Measurements from ENCODE around the gene CSMD2. TPM values are rescaled to one million over a fixed set of nuclear protein-coding genes. Genes with fewer than 3 reads are reported as not detected.

Gene CSMD2
- total RNA-seq, 2 experiments from 2014 or later, result not detected

- ATAC-seq (no peak), DNase-seq (no peak)
- ChIA-PET CTCF (interaction anchor here (0.6 to 1.3 kb wide), 2 partner anchors 9 to 656 kb away, joined by 3 to 4 read pairs; no protein-coding TSS in a partner anchor), POLR2A (no interaction called here)
- intact Hi-C loops (cut with DNase I, micrococcal nuclease), result no loop called here
- H3K27ac Mint-ChIP-seq, result no peak overlapping the region
- H3K9me3 Mint-ChIP-seq (ENCODE audit: low read depth), result no peaks in the 10 kb centered on the region
- no peaks in the 10 kb centered on the region for H3K36me3 Mint-ChIP-seq (ENCODE audit: low read depth)
- peaks cover 21% of the 10 kb centered on the region for H3K27me3 Mint-ChIP-seq
- no peak overlapping the region for H3K4me3 Mint-ChIP-seq
- H3K4me1 Mint-ChIP-seq, result no peaks in the 10 kb centered on the region
These were observed 541.2 kb downstream of the CSMD2 start for GRCh38 chr1:33623811-33624210.

GRCh38 chr1:33622757-33623156 is 542.3 kb downstream of the CSMD2 start:
- H3K9me3 Mint-ChIP-seq (ENCODE audit: low read depth), result no peaks in the 10 kb centered on the region
- H3K27ac Mint-ChIP-seq, result no peak overlapping the region
- no peak for ATAC-seq
- POLR2A ChIA-PET, result no interaction called here
- CTCF ChIA-PET, result no interaction called here
- H3K27me3 Mint-ChIP-seq, result peaks cover 23% of the 10 kb centered on the region
- H3K4me3 Mint-ChIP-seq, result no peak overlapping the region
- intact Hi-C loops (cut with DNase I, micrococcal nuclease), result no loop called here
- H3K36me3 Mint-ChIP-seq (ENCODE audit: low read depth), result no peaks in the 10 kb centered on the region
- DNase-seq, result no peak
- no peaks in the 10 kb centered on the region for H3K4me1 Mint-ChIP-seq

GRCh38 chr1:33618636-33619035 is 546.4 kb downstream of the CSMD2 start:
- Mint-ChIP-seq H3K9me3 (ENCODE audit: low read depth) (no peaks in the 10 kb centered on the region), H3K27ac (no peak overlapping the region), H3K4me3 (no peak overlapping the region), H3K27me3 (peaks cover 38% of the 10 kb centered on the region), H3K36me3 (ENCODE audit: low read depth) (no peaks in the 10 kb centered on the region), H3K4me1 (peaks cover 3% of the 10 kb centered on the region)
- CTCF ChIA-PET, result no interaction called here
- intact Hi-C loops (cut with DNase I, micrococcal nuclease), result no loop called here
- ATAC-seq (no peak), DNase-seq (no peak)
- POLR2A ChIA-PET, result no interaction called here

GRCh38 chr1:33617451-33617850 is 547.6 kb downstream of the CSMD2 start:
- peaks cover 3% of the 10 kb centered on the region for H3K4me1 Mint-ChIP-seq
- H3K27ac Mint-ChIP-seq, result no peak overlapping the region
- CTCF ChIA-PET, result no interaction called here
- H3K4me3 Mint-ChIP-seq, result no peak overlapping the region
- ATAC-seq, result no peak
- no peaks in the 10 kb centered on the region for H3K9me3 Mint-ChIP-seq (ENCODE audit: low read depth)
- H3K27me3 Mint-ChIP-seq, result peaks cover 40% of the 10 kb centered on the region
- DNase-seq, result no peak
- POLR2A ChIA-PET, result no interaction called here
- intact Hi-C loops (cut with DNase I, micrococcal nuclease), result no loop called here
- no peaks in the 10 kb centered on the region for H3K36me3 Mint-ChIP-seq (ENCODE audit: low read depth)

GRCh38 chr1:33616780-33617179 is 548.2 kb downstream of the CSMD2 start:
- no peak overlapping the region for H3K27ac Mint-ChIP-seq
- CTCF ChIA-PET, result no interaction called here
- intact Hi-C loops (cut with DNase I, micrococcal nuclease), result no loop called here

GRCh38 chr1:33615546-33615945 is 549.5 kb downstream of the CSMD2 start:
- Mint-ChIP-seq H3K4me1 (peaks cover 3% of the 10 kb centered on the region), H3K27me3 (peaks cover 36% of the 10 kb centered on the region), H3K27ac (no peak overlapping the region), H3K9me3 (ENCODE audit: low read depth) (no peaks in the 10 kb centered on the region), H3K36me3 (ENCODE audit: low read depth) (no peaks in the 10 kb centered on the region), H3K4me3 (no peak overlapping the region)
- no peak for ATAC-seq
- intact Hi-C loops (cut with DNase I, micrococcal nuclease), result no loop called here
- POLR2A ChIA-PET, result no interaction called here
- CTCF ChIA-PET, result no interaction called here
- DNase-seq, result no peak

More at GRCh38 chr1:33616780-33617179, 548.2 kb downstream of the CSMD2 start:
- Mint-ChIP-seq H3K4me1 (peaks cover 3% of the 10 kb centered on the region), H3K36me3 (ENCODE audit: low read depth) (no peaks in the 10 kb centered on the region), H3K27me3 (peaks cover 40% of the 10 kb centered on the region), H3K4me3 (no peak overlapping the region), H3K9me3 (ENCODE audit: low read depth) (no peaks in the 10 kb centered on the region)
- DNase-seq (no peak), ATAC-seq (no peak)
- POLR2A ChIA-PET, result no interaction called here

GRCh38 chr1:33610864-33611455 is 554.1 kb downstream of the CSMD2 start:
- ATAC-seq, result no peak
- no peak overlapping the region for H3K4me3 Mint-ChIP-seq
- intact Hi-C loops (cut with DNase I, micrococcal nuclease), result loop anchor here in 1 of 2 experiments (5.0 kb wide), 2 partner anchors 244 to 514 kb away; no protein-coding TSS in a partner anchor
- H3K36me3 Mint-ChIP-seq (ENCODE audit: low read depth), result no peaks in the 10 kb centered on the region
- CTCF ChIA-PET, result interaction anchor here (1.1 to 4.3 kb wide), 2 partner anchors 22 to 41 kb away, joined by 3 to 24 read pairs; no protein-coding TSS in a partner anchor
- peaks cover 3% of the 10 kb centered on the region for H3K4me1 Mint-ChIP-seq
- H3K27me3 Mint-ChIP-seq, result peaks cover 19% of the 10 kb centered on the region
- no peaks in the 10 kb centered on the region for H3K9me3 Mint-ChIP-seq (ENCODE audit: low read depth)
- POLR2A ChIA-PET, result no interaction called here
- H3K27ac Mint-ChIP-seq, result no peak overlapping the region
- DNase-seq, result no peak

- Mint-ChIP-seq H3K4me1 (no peaks in the 10 kb centered on the region), H3K36me3 (ENCODE audit: low read depth) (no peaks in the 10 kb centered on the region), H3K27me3 (peaks cover 16% of the 10 kb centered on the region), H3K4me3 (no peak overlapping the region), H3K27ac (no peak overlapping the region), H3K9me3 (ENCODE audit: low read depth) (no peaks in the 10 kb centered on the region)
- no peak for DNase-seq
- POLR2A ChIA-PET, result no interaction called here
- intact Hi-C loops (cut with DNase I, micrococcal nuclease), result loop anchor here in 1 of 2 experiments (5.0 kb wide), 2 partner anchors 243 to 513 kb away; no protein-coding TSS in a partner anchor
- no peak for ATAC-seq
- CTCF ChIA-PET, result interaction anchor here (1.1 to 4.3 kb wide), 4 partner anchors 10 to 314 kb away, joined by 3 to 24 read pairs (median 4); no protein-coding TSS in a partner anchor
These were observed 554.6 kb downstream of the CSMD2 start for GRCh38 chr1:33610391-33610790.

- Mint-ChIP-seq H3K4me3 (no peak overlapping the region), H3K27me3 (peaks cover 14% of the 10 kb centered on the region), H3K27ac (no peak overlapping the region), H3K36me3 (ENCODE audit: low read depth) (no peaks in the 10 kb centered on the region), H3K9me3 (ENCODE audit: low read depth) (no peaks in the 10 kb centered on the region), H3K4me1 (no peaks in the 10 kb centered on the region)
- intact Hi-C loops (cut with DNase I, micrococcal nuclease), result loop anchor here in 1 of 2 experiments (5.0 kb wide), 2 partner anchors 242 to 512 kb away; no protein-coding TSS in a partner anchor
- ChIA-PET POLR2A (no interaction called here), CTCF (interaction anchor here (0.6 to 4.3 kb wide), 5 partner anchors 9 to 314 kb away, joined by 3 to 24 read pairs (median 4); no protein-coding TSS in a partner anchor)
- DNase-seq, result no peak
- no peak for ATAC-seq
These were observed 555.3 kb downstream of the CSMD2 start for GRCh38 chr1:33609739-33610138.

GRCh38 chr1:33608825-33609400 is 556.1 kb downstream of the CSMD2 start:
- H3K4me3 Mint-ChIP-seq, result no peak overlapping the region
- DNase-seq, result no peak
- H3K9me3 Mint-ChIP-seq (ENCODE audit: low read depth), result no peaks in the 10 kb centered on the region
- peaks cover 7% of the 10 kb centered on the region for H3K27me3 Mint-ChIP-seq
- no peak overlapping the region for H3K27ac Mint-ChIP-seq
- ChIA-PET POLR2A (no interaction called here), CTCF (interaction anchor here (0.7 to 4.3 kb wide), 4 partner anchors 8 to 313 kb away, joined by 3 to 24 read pairs (median 4); no protein-coding TSS in a partner anchor)
- ATAC-seq, result no peak
- no peaks in the 10 kb centered on the region for H3K4me1 Mint-ChIP-seq
- intact Hi-C loops (cut with DNase I, micrococcal nuclease), result no loop called here
- no peaks in the 10 kb centered on the region for H3K36me3 Mint-ChIP-seq (ENCODE audit: low read depth)

- POLR2A ChIA-PET, result no interaction called here
- H3K4me3 Mint-ChIP-seq, result no peak overlapping the region
- ATAC-seq, result no peak
- CTCF ChIA-PET, result no interaction called here
- H3K36me3 Mint-ChIP-seq (ENCODE audit: low read depth), result no peaks in the 10 kb centered on the region
- H3K27me3 Mint-ChIP-seq, result peaks cover 3% of the 10 kb centered on the region
- intact Hi-C loops (cut with DNase I, micrococcal nuclease), result no loop called here
- no peak for DNase-seq
- no peaks in the 10 kb centered on the region for H3K4me1 Mint-ChIP-seq
- no peaks in the 10 kb centered on the region for H3K9me3 Mint-ChIP-seq (ENCODE audit: low read depth)
- no peak overlapping the region for H3K27ac Mint-ChIP-seq
These were observed 557.5 kb downstream of the CSMD2 start for GRCh38 chr1:33607444-33608005.

- no peaks in the 10 kb centered on the region for H3K4me1 Mint-ChIP-seq
- ChIA-PET CTCF (no interaction called here), POLR2A (no interaction called here)
- DNase-seq, result no peak
- ATAC-seq, result no peak
- H3K27me3 Mint-ChIP-seq, result peaks cover 3% of the 10 kb centered on the region
- intact Hi-C loops (cut with DNase I, micrococcal nuclease), result no loop called here
- H3K9me3 Mint-ChIP-seq (ENCODE audit: low read depth), result no peaks in the 10 kb centered on the region
- no peaks in the 10 kb centered on the region for H3K36me3 Mint-ChIP-seq (ENCODE audit: low read depth)
- H3K4me3 Mint-ChIP-seq, result no peak overlapping the region
- H3K27ac Mint-ChIP-seq, result no peak overlapping the region
These were observed 558.8 kb downstream of the CSMD2 start for GRCh38 chr1:33606272-33606671.

Data from activated CD4-positive, alpha-beta T cell treated with anti-CD3 and anti-CD28 coated beads for 36 hours (primary cell).